Measurements from ENCODE around the gene PAQR7. TPM values are rescaled to one million over a fixed set of nuclear protein-coding genes. Genes with fewer than 3 reads are reported as not detected.

The PAQR7 gene
- polyA plus RNA-seq, 1 experiment = 10.7 TPM

DNA sequence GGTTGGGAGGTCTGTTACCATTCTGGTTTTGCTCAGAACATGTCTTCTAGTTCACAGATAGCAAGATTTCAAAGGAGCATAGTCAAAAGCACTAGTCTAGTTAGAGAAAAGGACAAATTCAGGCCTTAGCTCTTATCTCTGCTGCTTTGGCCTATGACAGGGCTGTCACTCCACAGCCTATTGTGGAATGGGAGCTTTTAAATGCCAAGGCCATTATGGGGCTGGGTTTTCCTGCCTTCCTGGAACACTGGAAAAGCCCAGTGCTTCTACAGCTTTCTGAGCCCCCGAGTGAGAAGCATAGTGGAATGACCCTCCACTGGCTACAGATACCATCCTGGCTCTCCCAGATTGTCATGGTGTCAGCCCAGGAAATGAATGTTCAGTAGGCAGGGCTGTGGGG, 46.5 kb downstream of the PAQR7 start:
- TF ChIP-seq, protein P1, sequence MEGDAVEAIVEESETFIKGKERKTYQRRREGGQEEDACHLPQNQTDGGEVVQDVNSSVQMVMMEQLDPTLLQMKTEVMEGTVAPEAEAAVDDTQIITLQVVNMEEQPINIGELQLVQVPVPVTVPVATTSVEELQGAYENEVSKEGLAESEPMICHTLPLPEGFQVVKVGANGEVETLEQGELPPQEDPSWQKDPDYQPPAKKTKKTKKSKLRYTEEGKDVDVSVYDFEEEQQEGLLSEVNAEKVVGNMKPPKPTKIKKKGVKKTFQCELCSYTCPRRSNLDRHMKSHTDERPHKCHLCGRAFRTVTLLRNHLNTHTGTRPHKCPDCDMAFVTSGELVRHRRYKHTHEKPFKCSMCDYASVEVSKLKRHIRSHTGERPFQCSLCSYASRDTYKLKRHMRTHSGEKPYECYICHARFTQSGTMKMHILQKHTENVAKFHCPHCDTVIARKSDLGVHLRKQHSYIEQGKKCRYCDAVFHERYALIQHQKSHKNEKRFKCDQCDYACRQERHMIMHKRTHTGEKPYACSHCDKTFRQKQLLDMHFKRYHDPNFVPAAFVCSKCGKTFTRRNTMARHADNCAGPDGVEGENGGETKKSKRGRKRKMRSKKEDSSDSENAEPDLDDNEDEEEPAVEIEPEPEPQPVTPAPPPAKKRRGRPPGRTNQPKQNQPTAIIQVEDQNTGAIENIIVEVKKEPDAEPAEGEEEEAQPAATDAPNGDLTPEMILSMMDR (IDR thresholded peaks at IDR 0.05; ENCODE audit: low read depth, low read length) = no peak
- no peak for DNase-seq (ENCODE audit: low read depth, low spot score)
- ChIA-PET POLR2A (no interaction called here), CTCF (interaction anchor here (0.5 kb wide), 1 partner anchor 14 kb away, joined by 3 read pairs; no protein-coding TSS in a partner anchor)
- Histone ChIP-seq H3K27ac (ENCODE audit: low read depth, low read length) (no peak overlapping the region), H3K9me3 (ENCODE audit: control insufficient read depth, insufficient read depth, low read length) (no peaks in the 10 kb centered on the region), H3K27me3 (ENCODE audit: control insufficient read depth, insufficient read depth, low read length) (no peaks in the 10 kb centered on the region), H3K4me3 (ENCODE audit: low read depth, low read length) (no peak overlapping the region)

DNA sequence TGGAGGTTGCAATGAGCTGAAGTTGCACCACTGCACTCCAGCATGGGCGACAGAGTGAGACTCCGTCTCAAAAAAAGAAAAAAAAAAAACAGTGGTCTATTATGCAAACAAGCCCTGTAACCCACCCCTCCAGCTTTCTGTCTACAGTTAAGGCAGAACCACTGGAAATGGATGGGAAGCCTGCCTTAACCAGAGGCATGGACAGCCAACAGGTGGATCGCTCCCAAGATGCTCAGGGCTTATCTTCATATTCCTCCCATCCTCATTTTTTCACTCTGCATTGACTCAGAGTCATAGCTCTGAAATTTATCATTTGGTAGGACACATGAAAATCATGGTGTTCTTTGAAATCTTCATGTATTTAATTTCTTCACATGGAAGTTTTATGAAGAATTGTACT, 47.0 kb downstream of the PAQR7 start:
- POLR2A ChIA-PET = no interaction called here
- CTCF ChIA-PET = interaction anchor here (0.5 kb wide), 1 partner anchor 15 kb away, joined by 3 read pairs; no protein-coding TSS in a partner anchor

DNA sequence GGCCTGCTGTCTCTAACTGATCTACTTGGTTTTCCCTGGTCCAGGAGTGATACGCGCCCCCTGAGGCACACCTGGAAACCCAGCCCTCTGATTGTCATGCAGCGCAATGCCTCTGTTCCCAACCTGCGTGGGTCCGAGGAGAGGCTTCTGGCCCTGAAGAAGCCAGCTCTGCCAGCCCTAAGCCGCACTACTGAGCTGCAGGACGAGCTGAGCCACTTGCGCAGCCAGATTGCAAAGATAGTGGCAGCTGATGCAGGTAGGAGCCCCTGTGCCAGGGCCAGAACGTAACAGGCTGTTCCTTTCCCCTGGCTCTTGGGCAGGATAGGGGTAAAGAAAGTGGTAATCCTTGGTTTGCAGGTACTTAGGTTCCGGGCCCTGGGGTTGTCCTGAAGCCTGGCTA, 48.9 kb downstream of the PAQR7 start:
- H3K4me3 ChIP-seq (ENCODE audit: low read depth, low read length) = no peak overlapping the region
- TF ChIP-seq, protein P1 (IDR thresholded peaks at IDR 0.05; ENCODE audit: low read depth, low read length) = no peak
- CTCF ChIA-PET = interaction anchor here (0.6 kb wide), 2 partner anchors 28 to 69 kb away, joined by 3 to 4 read pairs; no protein-coding TSS in a partner anchor
- DNase-seq (ENCODE audit: low read depth, low spot score) = no peak
- POLR2A ChIA-PET = no interaction called here
- no peaks in the 10 kb centered on the region for H3K9me3 ChIP-seq (ENCODE audit: control insufficient read depth, insufficient read depth, low read length)
- H3K27ac ChIP-seq (ENCODE audit: low read depth, low read length) = no peak overlapping the region
- H3K27me3 ChIP-seq (ENCODE audit: control insufficient read depth, insufficient read depth, low read length) = no peaks in the 10 kb centered on the region

More for the DNA sequence above, 47.0 kb downstream of the PAQR7 start:
- Histone ChIP-seq H3K9me3 (ENCODE audit: control insufficient read depth, insufficient read depth, low read length) (no peaks in the 10 kb centered on the region), H3K27ac (ENCODE audit: low read depth, low read length) (no peak overlapping the region), H3K27me3 (ENCODE audit: control insufficient read depth, insufficient read depth, low read length) (no peaks in the 10 kb centered on the region), H3K4me3 (ENCODE audit: low read depth, low read length) (no peak overlapping the region)
- no peak for DNase-seq (ENCODE audit: low read depth, low spot score)
- TF ChIP-seq, protein P1 (IDR thresholded peaks at IDR 0.05; ENCODE audit: low read depth, low read length) = no peak

DNA sequence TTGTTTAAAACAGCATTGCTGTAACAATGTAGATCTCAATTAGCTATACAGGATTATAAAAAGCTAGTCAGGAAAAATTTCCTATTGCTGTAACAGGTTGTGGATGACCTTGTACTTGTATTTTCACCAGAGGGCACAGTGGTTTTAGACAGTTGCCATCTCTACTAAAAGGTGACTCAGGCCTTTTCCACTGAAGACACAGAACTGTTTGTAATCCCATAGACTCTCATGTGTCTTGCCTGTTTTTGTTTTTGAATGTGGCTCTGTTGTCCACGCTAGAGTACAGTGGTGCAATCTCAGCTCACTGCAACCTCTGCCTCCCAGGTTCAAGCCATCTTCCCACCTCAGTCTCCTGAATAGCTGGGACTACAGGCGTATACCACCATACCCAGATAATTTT, 49.9 kb downstream of the PAQR7 start:
- no peak for DNase-seq (ENCODE audit: low read depth, low spot score)
- H3K4me3 ChIP-seq (ENCODE audit: low read depth, low read length) = no peak overlapping the region
- no peaks in the 10 kb centered on the region for H3K27me3 ChIP-seq (ENCODE audit: control insufficient read depth, insufficient read depth, low read length)
- POLR2A ChIA-PET = no interaction called here
- H3K9me3 ChIP-seq (ENCODE audit: control insufficient read depth, insufficient read depth, low read length) = no peaks in the 10 kb centered on the region
- TF ChIP-seq, protein P1 (IDR thresholded peaks at IDR 0.05; ENCODE audit: low read depth, low read length) = no peak
- CTCF ChIA-PET = interaction anchor here (0.9 to 1.8 kb wide), 2 partner anchors 9 to 70 kb away, joined by 3 to 4 read pairs; no protein-coding TSS in a partner anchor
- H3K27ac ChIP-seq (ENCODE audit: low read depth, low read length) = no peak overlapping the region

DNA sequence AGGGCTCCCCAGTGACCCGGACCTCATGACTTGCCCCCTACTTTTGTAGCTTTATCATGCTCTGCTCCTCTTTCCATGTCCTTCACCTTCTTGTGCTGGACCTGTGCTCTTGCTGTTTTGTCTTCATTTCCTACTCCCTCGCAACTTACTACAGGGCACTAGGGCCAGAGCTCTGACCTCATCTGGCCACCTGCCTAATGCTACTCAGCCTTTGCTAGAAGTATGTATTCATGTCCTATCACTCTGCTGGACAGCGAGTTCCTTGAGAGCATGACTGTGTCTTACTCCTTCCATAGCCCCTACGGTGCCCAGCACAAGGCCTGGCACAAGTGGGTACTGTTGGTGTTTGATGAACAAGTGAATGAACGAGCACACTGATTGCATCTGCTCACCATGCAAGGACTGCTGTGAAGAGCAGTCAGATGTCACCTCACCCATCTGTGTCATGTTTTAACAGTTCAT, 53.8 kb downstream of the PAQR7 start:
- POLR2A ChIA-PET = interaction anchor here (0.7 to 1.4 kb wide), 2 partner anchors 21 to 110 kb away, joined by 4 to 5 read pairs; no protein-coding TSS in a partner anchor
- Histone ChIP-seq H3K9me3 (ENCODE audit: control insufficient read depth, insufficient read depth, low read length) (no peaks in the 10 kb centered on the region; the same call in 1 of the 2 replicates), H3K4me3 (ENCODE audit: low read depth, low read length) (no peak overlapping the region), H3K27me3 (ENCODE audit: control insufficient read depth, insufficient read depth, low read length) (no peaks in the 10 kb centered on the region), H3K27ac (ENCODE audit: low read depth, low read length) (no peak overlapping the region)
- CTCF ChIA-PET = interaction anchor here (0.6 to 2.1 kb wide), 2 partner anchors 176 to 384 kb away, joined by 4 to 7 read pairs; partner anchors contain the start of gene PAFAH2
- TF ChIP-seq, protein P1 (IDR thresholded peaks at IDR 0.05; ENCODE audit: low read depth, low read length) = no peak
- no peak for DNase-seq (ENCODE audit: low read depth, low spot score)

All from AG04450 (cell line).